HepG2 (cell line): ENCODE data around the gene ATRN. TPM values are rescaled to one million over a fixed set of nuclear protein-coding genes. Genes with fewer than 3 reads are reported as not detected.

ENCODE experiments used
- CSRNP2 ChIP-seq: sonication (generic); formaldehyde crosslinking; conservative IDR thresholded peaks from 2 replicates; pipeline ENCODE4 v1.8.0; 2022; ENCODE audit warnings: low read depth, missing genetic modification reagents
- DNMT1 ChIP-seq: sonication (generic); formaldehyde crosslinking; IDR thresholded peaks from 2 replicates; pipeline ENCODE4 v1.5.1; 2020; ENCODE audit warnings: mild to moderate bottlenecking, missing genetic modification reagents
- GZF1 ChIP-seq: sonication (generic); formaldehyde crosslinking; IDR thresholded peaks from 2 replicates; pipeline ENCODE4 v1.5.1; 2020; ENCODE audit warnings: mild to moderate bottlenecking, missing genetic modification reagents
- MLXIP ChIP-seq: sonication (generic); formaldehyde crosslinking; IDR thresholded peaks from 2 replicates; pipeline ENCODE4 v1.9.0; 2021; ENCODE audit warnings: missing genetic modification reagents, borderline replicate concordance
- NRL ChIP-seq: sonication (generic); formaldehyde crosslinking; IDR thresholded peaks from 2 replicates; pipeline ENCODE4 v1.5.0; 2020; ENCODE audit warnings: missing genetic modification reagents, mild to moderate bottlenecking, moderate library complexity, borderline replicate concordance
- ZBTB34 ChIP-seq: sonication (generic); formaldehyde crosslinking; IDR thresholded peaks from 2 replicates; pipeline ENCODE4 v1.8.0; 2022; ENCODE audit warnings: mild to moderate bottlenecking, missing genetic modification reagents
- ZHX1 ChIP-seq: sonication (generic); formaldehyde crosslinking; IDR thresholded peaks from 2 replicates; pipeline ENCODE4 v1.8.1; 2022; ENCODE audit warnings: low read depth, mild to moderate bottlenecking, missing genetic modification reagents
- ZNF343 ChIP-seq: sonication (generic); formaldehyde crosslinking; IDR thresholded peaks from 2 replicates; pipeline ENCODE4 v1.4.0; 2020; ENCODE audit warnings: mild to moderate bottlenecking, missing genetic modification reagents
- ZNF460 ChIP-seq: sonication (generic); formaldehyde crosslinking; IDR thresholded peaks from 2 replicates; pipeline ENCODE4 v1.5.1; 2020; ENCODE audit warnings: missing genetic modification reagents, mild to moderate bottlenecking, borderline replicate concordance
- ZNF549 ChIP-seq: sonication (generic); formaldehyde crosslinking; IDR thresholded peaks from 2 replicates; pipeline ENCODE4 v1.5.0; 2020; ENCODE audit warnings: missing genetic modification reagents
- ZNF589 ChIP-seq: sonication (generic); formaldehyde crosslinking; conservative IDR thresholded peaks from 2 replicates; pipeline ENCODE4 v1.8.0; 2022; ENCODE audit warnings: mild to moderate bottlenecking, moderate library complexity, missing genetic modification reagents
- polyA plus RNA-seq, 8 experiments: library from polyadenylated mRNA; depleted of rRNA in 3 of 8; stranded (reverse) in 7 of 8; unstranded in 1 of 8; fragments of >200 nt; fragmentation: Illumina TruSeq in 4 of 8; extraction: Trizol in 4 of 8; gene quantifications; 2 replicates each; pipeline versions ENCODE4 v1.2.1 to v1.2.3, GENCODE V29; 2011 to 2016; ENCODE audit warnings: low read depth in 4 of 8, missing spikeins in 1 of 8, mixed read lengths in 1 of 8; ENCODE audit not compliant: insufficient read depth in 1 of 8
- total RNA-seq, 5 experiments: library from RNA; depleted of rRNA; stranded (reverse); fragments of >200 nt; fragmentation: Illumina TruSeq; extraction: Trizol; gene quantifications; 2 replicates each; pipeline ENCODE4 v1.2.3, GENCODE V29; 2016; ENCODE audit warnings: low read depth in 1 of 5
- TF ChIP-seq, protein P1 (sequence below): sonication (generic); formaldehyde crosslinking; conservative IDR thresholded peaks from 2 replicates; pipeline ENCODE4 v1.8.1; 2023; ENCODE audit warnings: missing genetic modification reagents
- TF ChIP-seq, protein P2 (sequence below), 2 experiments: sonication (generic) in 1 of 2; formaldehyde crosslinking in 1 of 2; IDR thresholded peaks; 2 replicates each; pipeline versions ENCODE4 v1.5.1 to v1.6.1; 2011 to 2020; ENCODE audit warnings: borderline replicate concordance in 1 of 2, low read depth in 1 of 2, low read length in 1 of 2, mild to moderate bottlenecking in 1 of 2, missing genetic modification reagents in 1 of 2, moderate library complexity in 1 of 2

Gene ATRN
- total and polyA plus RNA-seq, 2 of the 13 experiments (the other 11 are each of a cell fraction or from before 2014, with no cell fraction given) = 44.2 to 81.1 TPM

- TF ChIP-seq ZHX1 (CRISPR knock-in tag) (0 out of 2 replicates have a peak, but pooled peaks have one; percentile 46), ZNF589 (0 out of 2 replicates have a peak, but pooled peaks have one; percentile 66), CSRNP2 (CRISPR knock-in tag) (no peak), NRL (CRISPR knock-in tag) (no peak), ZNF460 (no peak; the same call in 1 of the 2 replicates), GZF1 (CRISPR knock-in tag) (0 out of 2 replicates have a peak, but pooled peaks have one; percentile 15), MLXIP (CRISPR knock-in tag) (no peak), ZNF549 (CRISPR knock-in tag) (no peak), DNMT1 (no peak), ZBTB34 (no peak; the same call in 1 of the 2 replicates), ZNF343 (CRISPR knock-in tag) (0 out of 2 replicates have a peak, but pooled peaks have one; percentile 6)
- TF ChIP-seq, protein P1, sequence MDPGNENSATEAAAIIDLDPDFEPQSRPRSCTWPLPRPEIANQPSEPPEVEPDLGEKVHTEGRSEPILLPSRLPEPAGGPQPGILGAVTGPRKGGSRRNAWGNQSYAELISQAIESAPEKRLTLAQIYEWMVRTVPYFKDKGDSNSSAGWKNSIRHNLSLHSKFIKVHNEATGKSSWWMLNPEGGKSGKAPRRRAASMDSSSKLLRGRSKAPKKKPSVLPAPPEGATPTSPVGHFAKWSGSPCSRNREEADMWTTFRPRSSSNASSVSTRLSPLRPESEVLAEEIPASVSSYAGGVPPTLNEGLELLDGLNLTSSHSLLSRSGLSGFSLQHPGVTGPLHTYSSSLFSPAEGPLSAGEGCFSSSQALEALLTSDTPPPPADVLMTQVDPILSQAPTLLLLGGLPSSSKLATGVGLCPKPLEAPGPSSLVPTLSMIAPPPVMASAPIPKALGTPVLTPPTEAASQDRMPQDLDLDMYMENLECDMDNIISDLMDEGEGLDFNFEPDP = no peak
- TF ChIP-seq, protein P2, sequence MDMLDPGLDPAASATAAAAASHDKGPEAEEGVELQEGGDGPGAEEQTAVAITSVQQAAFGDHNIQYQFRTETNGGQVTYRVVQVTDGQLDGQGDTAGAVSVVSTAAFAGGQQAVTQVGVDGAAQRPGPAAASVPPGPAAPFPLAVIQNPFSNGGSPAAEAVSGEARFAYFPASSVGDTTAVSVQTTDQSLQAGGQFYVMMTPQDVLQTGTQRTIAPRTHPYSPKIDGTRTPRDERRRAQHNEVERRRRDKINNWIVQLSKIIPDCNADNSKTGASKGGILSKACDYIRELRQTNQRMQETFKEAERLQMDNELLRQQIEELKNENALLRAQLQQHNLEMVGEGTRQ (IDR thresholded peaks at IDR 0.05; ENCODE audit: low read depth, low read length) = no peak
- TF ChIP-seq, protein P2 (CRISPR knock-in tag; IDR thresholded peaks at IDR 0.05; ENCODE audit: borderline replicate concordance) = no peak; the same call in 1 of the 2 replicates
Measured at GRCh38 chr20:3541887-3542721, 71.3 kb downstream of the ATRN start (continued).
